NCI-H2196 treated with DMSO at 0.1 percent for 48 hours (cell line): ENCODE measurements around the gene DNMT1.
"Not testable (repeated sequence)": the region's sequence is repeated elsewhere in the genome, so short reads cannot be mapped to it uniquely, and the experiment has no call there.

Experiments used
- DNase-seq: peaks from one replicate; lab custom pipeline; 2025; ENCODE audit not compliant: unreplicated experiment; lab: John Stamatoyannopoulos, UW

DNMT1 gene

DNA sequence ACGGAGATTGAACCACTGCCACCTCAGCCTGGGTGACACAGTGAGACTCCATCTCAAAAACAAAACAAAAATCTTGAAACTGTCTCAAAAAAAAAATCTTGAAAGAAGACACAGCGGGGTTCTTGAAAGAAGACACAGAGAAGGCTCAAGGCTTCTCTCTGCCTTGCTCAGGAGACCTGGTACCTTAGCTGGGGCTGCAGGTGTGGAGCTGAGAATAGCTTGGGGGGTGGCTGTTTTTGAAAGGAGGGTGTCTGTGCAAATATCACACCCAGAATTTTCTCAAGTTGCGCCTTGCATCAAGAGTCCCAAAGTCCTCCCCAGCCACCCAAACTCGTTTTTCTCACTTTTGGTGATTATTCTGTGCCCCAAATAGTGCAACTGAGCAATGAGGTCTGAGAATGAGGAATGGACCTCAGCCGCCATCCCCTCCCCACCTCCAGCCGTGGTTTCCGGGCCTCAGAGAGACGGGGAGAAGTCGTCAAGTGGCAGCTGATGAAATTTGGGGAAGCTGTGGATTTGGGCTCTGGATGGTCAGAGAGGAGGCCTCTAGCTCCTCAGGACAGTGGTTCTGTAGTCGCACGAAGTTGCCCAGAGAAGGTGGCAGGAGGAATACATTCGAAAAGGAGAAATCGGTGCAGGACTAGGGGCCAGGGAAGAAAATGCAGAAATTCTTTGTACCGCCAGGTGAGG lies 27.6 kb upstream of the DNMT1 start:
- DNase-seq, result no peak

DNA sequence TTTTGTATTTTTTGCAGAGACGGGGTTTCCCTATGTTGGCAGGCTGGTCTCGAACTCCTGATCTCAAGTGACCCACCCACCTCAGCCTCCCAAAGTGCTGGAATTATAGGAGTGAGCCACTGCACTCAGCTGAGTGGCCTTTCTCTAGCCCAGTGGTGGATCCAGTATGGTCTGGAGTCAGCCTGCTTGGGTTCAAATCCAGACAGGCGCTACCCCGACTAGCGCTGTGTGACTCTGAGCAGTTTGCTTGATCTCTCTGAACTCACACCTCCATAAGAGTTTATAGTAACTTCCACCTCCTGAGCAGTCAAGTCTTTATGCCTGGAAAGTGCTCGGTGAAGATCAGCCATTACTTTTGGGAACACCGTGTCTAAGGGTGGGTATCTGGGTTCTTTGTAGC lies 25.9 kb upstream of the DNMT1 start:
- no peak for DNase-seq

DNA sequence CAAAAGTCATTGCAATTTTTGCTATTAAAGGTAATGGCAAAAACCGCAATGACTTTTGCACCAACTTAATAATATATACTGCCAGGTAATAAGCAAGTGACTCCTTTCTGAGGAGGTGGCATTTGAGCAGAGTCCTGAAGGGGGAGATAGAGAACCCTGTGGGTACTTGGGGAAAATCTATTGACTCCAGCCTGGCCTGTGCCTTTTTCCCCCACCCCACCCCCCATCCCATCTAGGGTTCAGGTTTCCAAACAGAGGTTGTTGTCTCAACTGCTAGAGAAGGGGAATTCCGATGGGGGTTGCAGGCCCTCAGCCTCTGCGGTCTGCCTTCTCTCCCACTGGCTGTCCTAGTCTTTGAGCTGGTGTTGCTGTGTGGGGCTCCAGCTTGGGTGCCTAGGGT lies 24.9 kb upstream of the DNMT1 start:
- peak; percentile 28 for DNase-seq

DNA sequence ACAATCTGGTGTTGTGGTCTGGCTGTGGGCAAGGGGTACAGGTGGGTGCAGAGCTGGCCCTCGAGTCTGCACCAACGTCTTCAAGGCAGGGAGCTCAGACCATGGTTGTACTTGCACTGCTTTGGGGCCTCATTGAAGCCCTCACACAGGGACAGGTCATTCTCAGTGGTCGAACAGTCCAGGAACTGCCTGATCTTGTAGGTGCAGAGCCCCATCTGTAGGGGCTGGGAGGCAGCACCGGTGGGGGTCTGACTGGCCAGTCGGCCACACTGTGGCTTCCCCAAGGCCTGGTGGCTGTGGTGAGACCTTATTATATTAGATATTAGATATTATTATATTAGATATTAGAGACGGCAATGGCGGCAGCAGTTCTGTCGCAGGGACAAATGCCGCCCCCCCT lies 22.3 kb upstream of the DNMT1 start:
- DNase-seq, result no peak

DNA sequence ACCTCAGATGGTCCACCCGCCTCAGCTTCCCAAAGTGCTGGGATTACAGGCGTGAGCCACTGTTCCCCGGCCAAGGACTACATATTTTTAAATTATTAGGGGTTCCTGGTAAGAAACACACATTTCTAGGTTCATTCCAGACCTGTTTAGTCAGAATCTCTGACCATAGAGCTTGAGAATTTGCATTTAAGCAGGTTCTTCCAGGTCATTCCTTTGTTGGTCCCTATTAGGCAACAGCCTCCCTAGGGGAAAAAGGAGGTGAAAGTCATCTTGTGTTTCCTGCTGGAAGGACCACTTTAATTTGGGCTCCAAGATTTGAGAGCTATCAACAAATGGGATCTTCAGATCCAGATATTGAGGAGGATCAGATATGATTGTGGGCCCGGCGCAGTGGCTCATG lies 20.0 kb upstream of the DNMT1 start:
- DNase-seq, result no peak

DNA sequence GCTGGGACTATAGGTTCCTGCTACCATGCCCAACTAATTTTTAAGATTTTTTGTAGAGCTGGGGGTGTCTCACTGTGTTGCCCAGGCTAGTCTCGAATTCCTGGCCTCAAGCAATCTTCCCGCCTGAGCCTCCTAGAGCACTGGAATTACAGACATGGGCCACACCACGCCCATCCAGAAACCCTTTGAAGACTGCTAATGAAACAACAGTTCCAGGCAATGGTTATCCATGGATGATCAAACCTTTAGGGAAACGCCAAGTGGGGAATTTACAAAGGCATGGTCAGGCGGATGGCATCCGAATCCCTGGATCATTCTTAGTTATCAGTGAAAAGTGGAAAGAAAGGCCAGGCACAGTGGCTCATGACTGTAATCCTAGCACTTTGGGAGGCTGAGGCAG lies 16.9 kb upstream of the DNMT1 start:
- DNase-seq, result no peak

DNA sequence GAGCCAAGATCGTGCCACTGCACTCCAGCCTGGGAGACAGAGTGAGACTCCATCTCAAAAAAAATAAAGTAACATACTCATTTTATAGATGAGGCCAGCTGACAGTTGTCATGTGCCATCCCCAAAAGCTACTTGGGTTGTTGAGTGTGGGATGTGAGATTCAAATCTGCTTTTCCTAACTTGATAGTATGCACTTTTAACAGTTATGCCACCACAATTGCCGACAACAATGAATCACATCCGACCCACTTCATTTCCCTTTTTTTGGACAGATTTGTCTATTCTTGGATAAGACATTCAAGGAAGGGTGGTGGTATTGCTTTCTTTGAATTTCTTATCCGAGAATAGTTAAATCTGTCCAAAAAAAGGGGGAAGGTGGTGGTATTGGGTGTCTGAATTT lies 16.3 kb upstream of the DNMT1 start:
- DNase-seq, result no peak

DNA sequence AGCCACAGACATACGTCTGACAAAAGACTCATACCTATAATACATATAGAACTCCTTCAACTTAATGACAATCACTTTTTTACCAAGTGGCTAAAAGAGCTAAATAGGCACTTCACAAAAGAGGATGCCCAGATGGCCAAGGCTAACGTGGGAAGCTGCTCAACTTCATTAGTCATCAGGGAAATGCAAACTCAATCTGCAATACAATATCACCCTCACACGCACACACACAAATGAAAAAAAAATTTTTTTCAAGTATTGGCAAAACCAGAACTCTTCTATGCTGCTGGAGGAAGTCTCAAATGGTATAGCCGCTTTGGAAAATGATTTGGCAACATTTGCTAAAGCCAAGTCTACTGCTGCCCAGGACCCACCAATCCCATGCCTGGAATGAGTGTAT lies 14.6 kb upstream of the DNMT1 start:
- DNase-seq, result no peak

DNA sequence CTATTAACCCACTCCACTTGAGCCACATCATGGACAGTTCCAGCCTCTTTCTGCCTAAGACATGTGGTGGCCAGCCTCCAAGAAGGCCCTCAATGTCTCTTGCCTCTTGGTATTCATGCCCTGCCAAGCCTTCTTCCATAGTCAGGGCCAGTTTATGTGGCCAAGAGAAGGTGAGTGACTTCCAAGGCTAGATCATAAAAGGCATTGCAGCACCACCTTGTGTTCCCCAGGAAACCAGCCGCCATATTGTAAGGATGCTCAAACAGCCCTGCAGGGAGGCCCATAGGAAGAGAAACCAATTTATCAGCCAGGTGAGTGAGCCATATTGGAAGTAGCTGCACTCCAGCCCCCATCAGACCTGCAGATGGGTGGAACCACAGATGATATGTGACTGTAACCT lies 12.3 kb upstream of the DNMT1 start:
- no peak for DNase-seq

DNA sequence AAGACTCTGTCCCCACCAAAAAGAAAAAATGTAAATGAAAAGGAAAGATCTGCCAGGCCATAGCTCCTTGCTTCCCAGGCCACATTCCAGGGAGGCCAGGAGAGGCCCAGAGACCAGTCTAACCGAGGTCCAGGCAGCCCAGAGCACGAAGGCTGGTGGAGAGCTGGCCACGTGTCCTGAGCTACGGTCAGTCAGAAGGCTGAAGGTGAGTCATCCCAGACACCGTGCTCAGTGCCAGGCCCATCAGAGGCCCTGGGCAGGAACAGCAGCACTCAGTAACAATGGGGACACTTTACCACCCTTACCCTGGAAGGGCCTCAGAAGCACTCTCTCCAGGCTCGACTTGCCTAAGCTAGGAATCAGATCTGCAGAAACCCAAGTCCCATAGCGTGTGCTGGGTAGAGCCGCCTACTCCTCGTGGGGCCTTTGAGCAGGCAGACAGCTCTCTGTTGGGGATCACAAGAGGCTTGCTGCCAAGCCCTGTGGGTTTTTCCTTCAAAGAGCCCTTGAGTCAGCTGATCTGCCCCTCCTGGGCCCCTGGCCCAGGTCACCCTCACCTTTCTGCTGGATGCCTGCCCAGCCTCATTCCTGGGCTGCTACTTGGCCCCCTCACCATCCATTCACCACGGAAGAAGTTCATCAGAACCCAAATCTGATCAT lies 11.6 kb upstream of the DNMT1 start:
- DNase-seq, result peak; percentile 63

DNA sequence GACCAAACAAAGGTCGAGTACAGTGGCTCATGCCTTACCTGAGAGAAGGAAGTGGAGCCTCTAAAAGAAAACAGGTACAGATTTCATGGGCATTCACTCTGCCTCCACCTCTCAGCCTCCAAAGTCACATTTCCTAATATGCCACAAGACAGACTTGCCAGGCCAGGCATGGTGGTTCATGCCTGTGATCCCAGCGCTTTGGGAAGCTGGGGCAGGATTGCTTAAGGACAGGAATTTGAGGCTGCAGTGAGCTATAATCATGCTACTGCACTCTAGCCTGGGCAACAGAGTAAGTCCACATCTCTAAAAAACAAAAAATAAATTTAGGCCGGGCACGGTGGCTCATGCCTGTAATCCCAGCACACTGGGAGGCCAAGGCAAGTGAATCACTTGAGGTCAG lies 10.9 kb upstream of the DNMT1 start:
- DNase-seq, result no peak

DNA sequence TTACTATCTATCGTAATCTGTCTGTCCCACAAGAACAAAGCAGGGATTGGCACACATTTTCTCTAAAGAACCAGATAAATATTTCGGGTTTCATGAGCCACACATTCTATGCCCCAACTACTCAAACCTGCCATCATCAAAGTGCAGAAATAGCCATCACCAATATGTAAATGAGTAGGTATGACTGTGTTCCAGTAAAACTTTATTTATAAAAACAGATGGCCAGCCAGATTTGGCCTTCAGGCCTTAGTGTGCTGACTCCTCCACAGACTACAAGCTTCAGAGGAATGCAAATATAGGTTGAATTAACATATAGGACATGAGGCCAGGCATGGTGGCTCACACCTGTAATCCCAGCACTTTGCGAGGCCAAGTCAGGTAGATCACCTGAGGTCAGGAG lies 8.9 kb upstream of the DNMT1 start:
- DNase-seq, result no peak

DNA sequence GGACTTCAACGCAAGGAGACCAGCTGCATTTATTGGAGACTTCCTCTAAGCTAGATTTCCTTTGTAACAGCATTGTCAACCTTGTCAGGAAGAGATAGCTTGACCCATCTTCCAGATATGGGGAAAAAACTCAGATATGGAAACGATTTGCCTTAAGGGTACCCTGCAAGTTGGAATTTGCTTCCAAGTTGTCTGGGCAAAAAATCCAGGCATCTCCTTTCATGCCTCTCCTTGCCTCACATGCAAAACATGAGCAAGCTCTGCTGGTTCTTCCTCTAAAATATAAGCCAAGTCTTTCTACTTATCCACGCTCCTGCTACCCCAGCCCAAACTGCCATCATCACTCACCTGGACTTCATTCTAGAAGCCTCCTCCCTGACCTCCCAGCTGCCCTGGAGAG lies 6.4 kb upstream of the DNMT1 start:
- DNase-seq, result no peak

DNA sequence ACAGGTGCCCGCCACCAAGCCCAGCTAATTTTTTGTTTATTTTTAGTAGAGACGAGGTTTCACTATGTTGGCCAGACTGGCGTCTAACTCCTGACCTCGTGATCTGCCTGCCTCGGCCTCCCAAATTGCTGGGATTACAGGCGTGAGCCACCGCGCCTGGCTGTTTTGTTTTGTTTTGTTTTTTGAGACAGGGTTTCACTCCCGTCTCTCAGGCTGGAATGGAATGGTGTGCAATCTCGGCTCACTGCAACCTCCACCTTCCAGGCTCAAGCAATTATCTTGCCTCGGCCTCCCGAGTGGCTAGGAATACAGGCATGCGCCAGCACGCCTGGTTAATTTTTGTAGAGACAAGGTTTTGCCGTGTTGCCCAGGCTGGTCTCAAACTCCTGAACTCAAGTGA lies 5.3 kb upstream of the DNMT1 start:
- not testable (repeated sequence) for DNase-seq

DNA sequence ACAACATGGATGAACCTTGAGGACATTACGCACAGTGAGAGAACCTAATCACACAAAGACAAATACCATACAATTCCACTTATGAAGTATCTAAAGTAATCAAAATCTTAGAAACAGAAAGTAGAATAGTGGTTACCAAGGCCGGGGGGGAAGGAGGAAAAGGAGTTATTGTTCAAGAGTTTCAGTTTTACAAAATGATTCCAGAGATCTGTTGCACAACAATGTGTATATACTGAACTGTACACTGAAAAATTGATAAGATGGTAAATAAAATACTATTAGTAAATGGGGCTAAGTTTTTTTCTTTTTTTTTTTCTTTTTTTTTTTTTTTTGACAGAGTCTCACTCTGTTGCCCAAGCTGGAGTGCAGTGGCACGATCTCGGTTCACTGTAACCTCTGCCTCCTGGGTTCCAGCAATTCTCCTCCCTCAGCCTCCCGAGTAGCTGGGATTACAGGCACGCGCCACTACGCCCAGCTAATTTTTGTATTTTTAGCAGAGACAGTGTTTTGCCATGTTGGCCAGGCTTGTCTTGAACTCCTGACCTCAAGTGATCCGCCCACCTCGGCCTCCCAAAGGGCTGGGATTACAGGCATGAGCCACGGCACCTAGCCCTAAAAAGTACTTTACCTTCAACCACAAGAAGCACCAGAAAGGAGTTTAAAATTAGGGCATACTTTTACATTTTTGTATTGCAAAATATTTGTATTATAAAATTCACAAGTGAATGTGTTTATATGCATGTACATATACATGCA lies 4.3 kb upstream of the DNMT1 start:
- DNase-seq, result not testable (repeated sequence)

DNA sequence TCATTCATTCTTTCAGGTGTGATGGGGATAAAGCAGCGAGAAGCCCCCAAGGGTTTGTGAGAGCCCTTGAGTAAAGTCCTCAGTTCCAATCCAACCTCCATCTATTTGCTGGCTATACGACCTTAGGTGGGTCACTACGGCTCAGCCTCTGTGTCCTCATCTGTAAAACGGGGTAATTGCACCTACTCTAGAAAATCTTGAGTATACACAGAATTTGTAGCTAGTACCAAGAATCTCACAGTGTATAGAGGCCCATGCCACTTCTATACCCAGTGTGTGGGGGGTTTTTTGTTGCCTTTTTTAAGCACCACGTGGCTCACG lies 406 bp upstream of the DNMT1 start:
- no peak for DNase-seq

DNA sequence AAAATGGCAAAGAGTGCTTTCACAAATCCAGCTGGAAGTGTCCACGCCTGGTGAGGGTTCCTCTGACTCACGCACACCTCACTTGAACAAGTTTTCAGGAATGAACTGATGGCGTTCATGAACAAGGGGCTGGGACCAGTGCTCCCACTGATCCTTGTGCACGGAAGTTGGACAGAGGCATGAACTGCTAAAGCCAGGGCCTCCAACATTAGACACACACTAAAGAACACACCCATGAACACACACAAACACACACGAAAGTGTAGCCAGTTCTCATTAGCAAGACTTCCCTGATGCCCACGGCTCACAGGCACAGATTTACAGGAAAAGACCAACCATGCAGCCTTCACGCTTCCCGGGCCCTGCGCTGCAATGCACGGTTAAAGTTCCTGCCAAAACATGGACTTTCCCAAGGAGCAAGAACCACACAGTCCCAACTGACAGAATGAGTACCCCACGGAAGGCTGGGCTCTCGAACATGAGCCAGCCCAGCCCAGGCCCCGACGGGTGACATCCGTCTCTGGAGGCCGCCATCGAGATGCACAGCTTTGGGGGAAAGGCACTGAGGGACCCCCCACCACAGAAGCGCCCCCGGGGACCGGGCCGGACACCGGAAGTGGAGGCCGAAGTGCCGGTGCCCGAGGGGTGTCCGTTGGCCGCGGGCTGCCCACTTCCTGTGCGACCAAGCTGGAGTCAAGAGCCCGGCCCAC lies 808 bp downstream of the DNMT1 start:
- no peak for DNase-seq

DNA sequence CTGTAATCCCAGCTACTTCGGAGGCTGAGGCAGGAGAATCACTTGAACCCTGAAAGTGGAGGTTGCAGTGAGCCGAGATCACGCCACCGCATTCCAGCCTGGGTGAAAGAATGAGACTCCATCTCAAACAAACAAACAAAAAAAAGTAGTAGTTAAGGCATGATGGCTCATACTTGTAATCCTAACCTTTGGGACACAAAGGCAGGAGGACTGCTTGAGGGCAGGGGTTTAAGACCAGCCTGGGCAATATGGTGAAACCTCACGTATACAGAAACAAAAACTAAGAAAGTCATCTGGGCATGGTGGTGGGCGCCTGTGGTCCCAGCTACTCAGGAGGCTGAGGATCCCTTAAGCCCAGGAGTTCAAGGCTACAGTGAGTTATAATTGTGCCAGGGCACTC lies 1.8 kb downstream of the DNMT1 start:
- DNase-seq, result no peak

DNA sequence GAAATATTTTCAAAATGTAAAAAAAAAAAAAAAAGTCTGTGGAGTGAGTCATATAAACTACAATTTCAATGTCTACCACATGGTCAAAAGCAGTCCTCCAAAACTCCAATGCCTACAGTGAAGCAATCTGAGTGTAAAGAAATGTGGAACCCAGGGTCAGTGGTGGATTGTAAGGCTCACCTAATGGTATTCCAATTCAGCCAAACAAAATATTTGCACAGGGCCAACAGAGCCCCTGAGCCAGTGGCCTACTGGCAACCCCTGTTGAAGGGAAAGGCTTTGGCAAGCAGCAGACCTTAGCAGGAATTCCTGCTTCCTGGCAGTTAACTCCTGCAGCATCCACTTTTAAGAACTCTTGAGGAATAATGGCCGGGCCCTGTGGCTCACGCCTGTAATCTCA lies 3.4 kb downstream of the DNMT1 start:
- DNase-seq, result no peak

DNA sequence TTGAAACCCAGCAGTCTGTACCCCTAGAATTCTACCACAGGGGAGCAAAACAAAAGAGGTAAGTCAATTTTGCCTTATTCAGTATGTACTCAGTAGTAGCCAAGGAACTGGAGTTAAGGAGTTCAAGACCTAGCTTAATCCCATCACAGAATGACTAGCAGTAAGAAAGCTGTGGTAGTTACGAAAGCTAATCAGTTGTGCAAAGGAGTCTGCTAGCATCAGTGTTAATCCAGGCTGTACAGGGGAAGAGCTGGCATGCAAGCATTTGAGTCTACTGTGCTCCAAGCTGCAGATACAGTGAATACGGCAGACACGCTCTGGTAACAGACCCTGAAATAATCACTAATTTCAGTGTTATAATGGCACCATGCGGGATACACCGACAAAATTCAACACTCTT lies 4.7 kb downstream of the DNMT1 start:
- DNase-seq, result no peak

DNA sequence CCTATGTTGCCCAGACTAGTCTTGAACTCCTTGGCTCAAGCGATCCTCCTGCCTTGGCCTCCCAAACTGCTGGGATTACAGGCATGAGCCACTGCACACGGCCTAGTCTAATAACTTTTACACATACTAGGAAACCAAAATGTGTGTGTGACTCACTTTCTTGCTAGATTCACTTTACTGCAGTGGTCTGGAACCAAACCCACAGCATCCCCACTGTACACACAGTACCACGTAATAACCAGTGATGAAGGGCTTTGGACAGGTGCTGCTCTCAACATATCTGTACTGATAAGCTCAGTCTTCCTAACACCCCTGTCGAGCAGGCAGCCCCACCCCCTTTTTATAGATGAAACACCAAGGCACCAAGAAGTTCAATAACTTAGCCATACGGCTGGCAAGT lies 5.1 kb downstream of the DNMT1 start:
- DNase-seq, result no peak

DNA sequence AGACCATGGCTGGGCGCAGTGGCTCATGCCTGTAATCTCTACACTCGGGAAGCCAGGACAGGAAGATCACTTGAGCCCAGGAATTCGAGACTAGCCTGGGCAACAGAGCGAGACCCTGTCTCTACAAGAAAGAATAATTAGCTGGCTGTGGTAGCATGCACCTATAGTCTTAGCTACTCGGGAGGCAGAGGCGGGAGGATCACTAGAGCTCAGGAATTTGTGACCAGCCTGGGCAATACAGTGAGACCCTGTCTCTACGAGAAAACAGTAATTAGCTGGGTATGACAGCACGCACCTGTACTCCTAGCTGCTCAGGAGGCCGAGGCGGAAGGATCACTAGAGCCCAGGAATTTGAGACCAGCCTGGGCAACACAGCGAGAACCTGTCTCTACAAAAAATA lies 7.4 kb downstream of the DNMT1 start:
- no peak for DNase-seq
